ENCODE results near the gene CTAG1A. TPM values are rescaled to one million over a fixed set of nuclear protein-coding genes. Genes with fewer than 3 reads are reported as not detected.
"Not testable (repeated sequence)": the region's sequence is repeated elsewhere in the genome, so short reads cannot be mapped to it uniquely, and the experiment has no call there.

Gene CTAG1A
- total and polyA plus RNA-seq, 5 donors: not detected

DNA sequence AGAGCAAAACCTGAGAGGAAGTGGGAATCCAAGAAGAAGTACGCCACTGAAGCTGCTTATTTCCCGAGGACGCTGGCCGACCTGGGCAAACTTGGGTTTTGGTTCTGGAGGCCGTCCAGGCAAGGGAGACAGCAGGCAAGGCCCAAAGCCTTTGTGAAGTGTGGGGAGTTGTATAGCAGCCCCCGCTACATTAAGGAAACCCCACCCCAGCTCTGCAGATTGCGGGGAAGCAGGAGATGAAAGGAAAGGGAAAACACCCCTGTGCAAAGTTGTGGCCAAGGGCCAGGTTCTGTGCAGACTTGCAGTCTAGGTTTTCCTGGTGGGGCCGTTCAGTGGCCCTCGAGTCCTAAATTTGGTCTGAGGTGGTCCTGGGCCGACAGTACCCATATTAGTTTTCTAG is 11.9 kb upstream of the CTAG1A start:
- DNase-seq; H3K27me3 ChIP-seq (ENCODE audit: control insufficient read depth, insufficient read depth); H3K9me3 ChIP-seq (ENCODE audit: control insufficient read depth, low read length); H3K4me1 ChIP-seq (ENCODE audit: control insufficient read depth, insufficient read depth, low read length); intact Hi-C loops (cut with DNase I); H3K4me3 ChIP-seq (ENCODE audit: low read length); H3K27ac ChIP-seq (ENCODE audit: low read length): not testable (repeated sequence)
- WGBS: no CpG with 5 or more reads among the region's 10 CpGs
- ATAC-seq: peak in 1 of 2 donors; percentile 56

DNA sequence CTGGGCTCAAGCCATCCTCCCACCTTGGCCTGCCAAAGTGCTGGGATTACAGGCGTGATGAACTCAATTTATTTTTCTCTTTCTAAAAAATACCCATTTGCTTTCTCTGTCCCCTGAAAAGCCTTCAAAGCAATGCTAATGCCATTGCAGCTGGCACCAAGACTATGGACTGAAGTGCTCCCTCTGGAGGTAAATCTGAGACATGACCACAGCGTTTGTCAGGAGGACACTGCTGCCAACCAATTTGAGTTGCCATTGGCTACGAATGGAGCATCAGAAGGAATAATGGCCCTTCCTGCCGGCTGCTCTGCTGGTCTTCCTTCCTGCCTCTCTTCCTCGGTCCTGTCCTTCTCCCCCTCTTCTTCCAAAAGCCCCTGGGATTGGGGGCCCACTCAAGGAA is 9.9 kb upstream of the CTAG1A start:
- H3K27ac ChIP-seq (ENCODE audit: low read length); H3K27me3 ChIP-seq (ENCODE audit: control insufficient read depth, insufficient read depth); H3K4me3 ChIP-seq (ENCODE audit: low read length); intact Hi-C loops (cut with DNase I); DNase-seq; H3K9me3 ChIP-seq (ENCODE audit: control insufficient read depth, low read length); H3K4me1 ChIP-seq (ENCODE audit: control insufficient read depth, insufficient read depth, low read length): not testable (repeated sequence)
- ATAC-seq: peak; percentile 38 to 53
- no CpG with 5 or more reads among the region's 5 CpGs for WGBS

DNA sequence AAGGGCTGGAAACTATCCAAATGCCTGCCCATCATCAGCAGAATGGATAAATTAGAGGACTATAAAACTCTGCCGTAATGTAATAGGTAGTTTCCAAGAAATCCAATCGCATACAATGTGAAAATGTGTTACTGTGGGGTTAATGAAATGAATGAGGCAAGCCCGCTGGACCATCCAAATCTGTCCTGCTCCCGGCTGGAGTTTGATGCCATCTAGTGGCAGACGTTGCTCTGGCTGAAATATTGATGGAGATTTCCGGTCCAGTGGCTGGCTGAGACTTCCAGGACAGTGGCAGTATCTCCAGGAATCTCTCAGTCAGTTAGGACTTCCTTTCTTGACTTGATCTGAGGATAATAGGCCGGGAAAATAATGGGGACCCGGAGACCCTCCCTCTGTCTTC is 1.9 kb upstream of the CTAG1A start:
- H3K27me3 ChIP-seq (ENCODE audit: control insufficient read depth, insufficient read depth); H3K4me3 ChIP-seq (ENCODE audit: low read length); H3K9me3 ChIP-seq (ENCODE audit: control insufficient read depth, low read length); DNase-seq; H3K4me1 ChIP-seq (ENCODE audit: control insufficient read depth, insufficient read depth, low read length); H3K27ac ChIP-seq (ENCODE audit: low read length); intact Hi-C loops (cut with DNase I): not testable (repeated sequence)
- ATAC-seq: peak; percentile 41 to 42
- WGBS: no CpG with 5 or more reads among the region's 8 CpGs

DNA sequence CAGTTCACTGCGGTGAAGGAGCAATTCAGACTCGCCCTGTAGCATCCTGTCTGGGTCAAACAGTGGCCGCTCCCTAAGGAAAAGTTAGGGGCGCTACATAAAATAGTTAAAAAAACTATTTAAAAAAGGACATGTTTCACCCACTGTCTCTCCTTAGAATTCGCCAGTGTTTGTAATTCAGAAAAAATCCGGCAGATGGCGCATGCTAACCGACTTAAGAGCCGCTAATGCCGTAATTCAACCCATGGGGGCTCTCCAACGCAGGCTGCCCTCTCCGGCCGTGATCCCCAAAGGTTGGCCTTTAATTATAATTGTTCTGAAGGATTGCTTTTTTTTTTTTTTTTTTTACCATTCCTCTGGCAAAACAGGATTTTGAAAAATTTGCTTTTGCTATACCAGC is 5.5 kb downstream of the CTAG1A start:
- intact Hi-C loops (cut with DNase I); ATAC-seq; H3K4me1 ChIP-seq (ENCODE audit: control insufficient read depth, insufficient read depth, low read length); H3K4me3 ChIP-seq (ENCODE audit: low read length); H3K27me3 ChIP-seq (ENCODE audit: control insufficient read depth, insufficient read depth); H3K27ac ChIP-seq (ENCODE audit: low read length); H3K9me3 ChIP-seq (ENCODE audit: control insufficient read depth, low read length); DNase-seq: not testable (repeated sequence)
- WGBS: no CpG with 5 or more reads among the region's 13 CpGs

DNA sequence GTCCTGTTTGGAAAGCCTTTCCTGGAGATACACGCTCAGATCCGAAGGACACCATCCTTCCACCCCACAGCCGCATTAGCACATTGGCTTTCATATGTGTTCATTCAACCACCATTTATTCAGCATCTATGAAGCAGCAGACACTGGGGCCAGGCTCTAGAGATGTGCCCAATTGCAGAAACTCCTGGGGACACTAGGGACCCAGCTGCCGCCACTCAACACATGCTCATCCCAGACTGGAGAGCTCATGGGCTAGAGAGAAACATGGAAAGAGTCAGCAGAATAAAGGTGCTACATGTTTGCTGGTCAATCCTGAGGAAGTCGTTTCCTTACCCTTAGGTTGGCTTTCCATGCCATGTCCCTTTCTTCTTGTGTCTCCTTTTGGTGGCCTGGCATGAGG is 7.6 kb downstream of the CTAG1A start:
- Histone ChIP-seq H3K4me1 (ENCODE audit: control insufficient read depth, insufficient read depth, low read length) (no peaks in the 10 kb centered on the region), H3K9me3 (ENCODE audit: control insufficient read depth, low read length) (no peaks in the 10 kb centered on the region), H3K27ac (ENCODE audit: low read length) (no peak overlapping the region), H3K4me3 (ENCODE audit: low read length) (no peak overlapping the region), H3K27me3 (ENCODE audit: control insufficient read depth, insufficient read depth) (no peaks in the 10 kb centered on the region)
- 89% methylated on average over 5 of the region's 5 CpGs for WGBS
- intact Hi-C loops (cut with DNase I): no loop called here
- ATAC-seq: no peak
- no peak for DNase-seq

DNA sequence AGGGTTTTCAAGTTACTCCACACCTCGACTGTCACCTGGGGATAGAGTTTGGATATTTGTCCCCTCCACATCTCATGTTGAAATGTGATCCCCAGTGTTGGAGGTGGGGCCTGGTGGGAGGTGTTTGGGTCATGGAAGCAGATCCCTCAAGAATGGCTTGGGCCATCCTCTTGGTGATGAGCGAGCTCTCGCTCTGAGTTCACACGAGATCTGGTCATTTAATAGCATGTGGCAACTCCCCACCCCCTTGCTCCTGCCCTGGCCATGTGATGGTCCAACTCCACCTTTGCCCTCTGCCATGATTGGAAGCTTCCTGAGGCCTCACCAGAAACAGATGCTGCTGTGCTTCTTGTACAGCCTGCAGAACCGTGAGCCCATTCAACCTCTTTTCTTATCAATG is 8.3 kb downstream of the CTAG1A start:
- Histone ChIP-seq H3K4me3 (ENCODE audit: low read length) (no peak overlapping the region), H3K4me1 (ENCODE audit: control insufficient read depth, insufficient read depth, low read length) (no peaks in the 10 kb centered on the region), H3K9me3 (ENCODE audit: control insufficient read depth, low read length) (no peaks in the 10 kb centered on the region), H3K27me3 (ENCODE audit: control insufficient read depth, insufficient read depth) (no peaks in the 10 kb centered on the region), H3K27ac (ENCODE audit: low read length) (no peak overlapping the region)
- WGBS: 87% methylated on average over 5 of the region's 5 CpGs
- DNase-seq (no peak), ATAC-seq (no peak)
- intact Hi-C loops (cut with DNase I): no loop called here

DNA sequence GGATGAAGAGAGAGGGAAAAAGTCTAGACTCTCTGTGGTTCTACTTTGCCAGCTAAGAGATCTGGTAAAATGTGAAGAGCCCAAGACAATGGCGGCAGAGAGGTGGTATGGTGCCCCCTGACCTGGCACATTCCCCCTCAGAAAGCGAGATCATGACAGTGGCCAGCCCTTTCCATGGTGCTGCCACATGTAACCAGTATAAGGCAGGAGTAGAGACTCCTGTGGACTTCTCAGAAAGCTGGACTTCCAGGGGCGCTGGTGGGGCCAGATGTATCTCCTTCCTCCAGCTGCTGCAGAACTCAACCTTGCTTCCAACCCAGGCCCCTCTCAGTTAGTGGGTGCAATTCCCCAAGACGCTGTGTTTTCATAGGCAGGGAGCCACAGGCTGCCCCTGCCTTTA is 9.6 kb downstream of the CTAG1A start:
- H3K27me3 ChIP-seq (ENCODE audit: control insufficient read depth, insufficient read depth): no peaks in the 10 kb centered on the region
- H3K4me3 ChIP-seq (ENCODE audit: low read length): no peak overlapping the region
- intact Hi-C loops (cut with DNase I): no loop called here
- no peak overlapping the region for H3K27ac ChIP-seq (ENCODE audit: low read length)
- 91% methylated on average over 4 of the region's 4 CpGs for WGBS
- no peaks in the 10 kb centered on the region for H3K9me3 ChIP-seq (ENCODE audit: control insufficient read depth, low read length)
- no peaks in the 10 kb centered on the region for H3K4me1 ChIP-seq (ENCODE audit: control insufficient read depth, insufficient read depth, low read length)
- DNase-seq (no peak), ATAC-seq (no peak)

DNA sequence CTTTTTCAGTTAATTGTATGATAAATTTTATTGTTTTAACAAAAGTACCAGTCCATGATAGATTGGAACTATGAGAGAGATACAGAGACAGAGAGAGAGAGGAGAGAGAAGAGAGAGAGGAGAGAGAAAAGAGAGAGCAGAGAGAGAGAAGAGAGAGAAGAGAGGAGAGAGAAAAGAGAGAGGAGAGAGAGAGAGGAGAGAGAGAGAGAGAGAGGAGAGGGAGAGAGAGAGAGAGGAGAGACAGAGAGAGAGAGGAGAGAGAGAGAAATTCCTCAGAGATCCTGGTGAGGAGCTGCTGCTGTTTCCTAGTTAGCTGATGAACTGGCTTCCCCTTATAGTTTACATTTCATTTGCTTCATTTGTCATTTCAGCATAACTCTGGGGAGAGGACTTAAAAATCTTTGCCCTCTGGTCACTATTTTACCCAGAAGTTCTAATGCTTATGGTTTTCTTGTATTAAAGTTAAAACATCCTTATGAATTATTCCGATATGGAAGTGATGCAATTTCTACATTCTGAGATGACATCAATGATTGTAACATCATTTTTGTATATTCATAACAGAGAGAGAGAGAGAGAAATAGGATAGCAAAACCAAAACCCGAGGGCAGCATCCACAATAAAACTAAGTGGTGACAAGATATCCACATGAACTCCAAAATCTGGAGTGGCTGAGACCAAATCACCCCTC is 10.8 kb downstream of the CTAG1A start:
- 70% methylated on average over 2 of the region's 2 CpGs for WGBS

DNA sequence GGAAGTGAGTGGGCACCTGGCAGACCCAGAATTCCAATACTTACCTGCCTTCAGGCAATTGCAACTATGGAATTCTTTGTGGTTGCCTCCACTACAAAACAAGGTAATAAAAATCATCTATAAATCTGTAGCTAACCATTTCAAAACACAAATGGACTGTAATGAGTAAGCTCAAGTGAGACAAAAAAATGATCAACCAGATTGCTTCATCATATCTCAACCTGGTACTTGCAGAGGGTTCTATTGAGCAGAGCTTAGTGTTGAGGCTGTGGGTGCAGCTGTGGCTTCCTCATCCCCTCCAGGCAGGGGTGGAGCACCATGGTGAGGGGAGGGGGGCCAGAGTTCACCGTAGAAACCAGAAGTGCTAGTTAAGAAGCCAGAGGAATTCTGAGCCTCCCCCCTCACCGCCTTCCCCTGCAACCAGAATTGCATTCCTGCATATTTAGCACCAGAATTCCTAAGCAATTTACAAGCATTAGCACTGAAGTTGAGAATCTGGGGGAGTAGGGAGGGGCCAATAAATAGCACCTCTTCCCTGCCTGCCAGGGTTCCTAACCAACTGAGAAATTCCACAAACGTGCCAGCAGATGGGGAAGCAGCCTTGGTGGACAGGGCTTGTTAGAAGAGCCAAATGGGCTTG is 11.5 kb downstream of the CTAG1A start:
- no peak overlapping the region for H3K27ac ChIP-seq (ENCODE audit: low read length)
- no peaks in the 10 kb centered on the region for H3K27me3 ChIP-seq (ENCODE audit: control insufficient read depth, insufficient read depth)
- H3K4me3 ChIP-seq (ENCODE audit: low read length): no peak overlapping the region
- intact Hi-C loops (cut with DNase I): no loop called here
- DNase-seq (no peak), ATAC-seq (no peak)
- no peaks in the 10 kb centered on the region for H3K4me1 ChIP-seq (ENCODE audit: control insufficient read depth, insufficient read depth, low read length)
- H3K9me3 ChIP-seq (ENCODE audit: control insufficient read depth, low read length): no peaks in the 10 kb centered on the region
- WGBS: 5% methylated on average over 3 of the region's 3 CpGs

More for the DNA sequence above, 10.8 kb downstream of the CTAG1A start:
- Histone ChIP-seq H3K9me3 (ENCODE audit: control insufficient read depth, low read length) (no peaks in the 10 kb centered on the region), H3K27ac (ENCODE audit: low read length) (no peak overlapping the region), H3K4me1 (ENCODE audit: control insufficient read depth, insufficient read depth, low read length) (no peaks in the 10 kb centered on the region), H3K27me3 (ENCODE audit: control insufficient read depth, insufficient read depth) (no peaks in the 10 kb centered on the region), H3K4me3 (ENCODE audit: low read length) (no peak overlapping the region)
- ATAC-seq (no peak), DNase-seq (no peak)
- intact Hi-C loops (cut with DNase I): no loop called here

DNA sequence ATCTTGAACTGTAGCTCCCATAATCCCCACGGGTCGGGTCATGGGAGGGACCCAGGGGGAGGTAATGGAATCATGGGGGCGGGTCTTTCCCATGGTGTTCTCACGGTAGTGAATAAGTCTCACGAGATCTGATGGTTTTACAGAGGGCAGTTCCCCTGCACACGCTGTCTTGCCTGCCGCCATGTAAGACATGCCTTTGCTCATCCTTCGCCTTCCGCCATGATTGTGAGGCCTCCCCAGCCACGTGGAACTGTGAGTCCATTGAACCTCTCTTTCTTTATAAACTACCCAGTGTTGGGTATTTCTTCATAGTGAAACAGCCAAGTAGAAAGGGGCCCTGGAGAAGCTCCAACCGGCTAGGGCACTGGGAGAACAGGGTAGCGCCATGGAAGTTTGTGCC is 12.3 kb downstream of the CTAG1A start:
- ATAC-seq: no peak
- no peaks in the 10 kb centered on the region for H3K27me3 ChIP-seq (ENCODE audit: control insufficient read depth, insufficient read depth)
- no peaks in the 10 kb centered on the region for H3K4me1 ChIP-seq (ENCODE audit: control insufficient read depth, insufficient read depth, low read length)
- H3K4me3 ChIP-seq (ENCODE audit: low read length): no peak overlapping the region
- H3K27ac ChIP-seq (ENCODE audit: low read length): no peak overlapping the region
- 91% methylated on average over 12 of the region's 12 CpGs for WGBS
- intact Hi-C loops (cut with DNase I): no loop called here
- H3K9me3 ChIP-seq (ENCODE audit: control insufficient read depth, low read length): no peaks in the 10 kb centered on the region
- no peak for DNase-seq

DNA sequence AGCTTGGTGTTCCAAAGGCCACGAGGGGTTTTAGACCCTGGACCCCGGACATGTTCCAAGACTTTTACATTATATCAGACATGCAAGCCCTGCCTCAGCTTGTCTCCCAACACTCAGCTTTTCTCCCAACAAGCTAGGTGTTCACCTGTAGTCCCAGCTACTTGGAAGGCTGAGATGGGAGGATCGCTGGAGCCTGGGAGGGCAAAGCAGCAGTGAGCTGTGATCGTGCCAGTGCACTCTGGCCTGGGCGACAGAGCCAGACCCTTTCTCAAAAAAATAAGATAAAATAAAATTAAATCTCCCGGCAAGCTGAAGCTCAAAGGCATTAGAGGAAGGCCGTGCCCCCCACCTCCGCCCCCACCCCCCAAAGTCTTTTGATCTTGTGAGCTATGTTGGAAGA is 13.7 kb downstream of the CTAG1A start:
- DNase-seq (no peak), ATAC-seq (no peak)
- Histone ChIP-seq H3K27me3 (ENCODE audit: control insufficient read depth, insufficient read depth) (no peaks in the 10 kb centered on the region), H3K27ac (ENCODE audit: low read length) (no peak overlapping the region), H3K4me1 (ENCODE audit: control insufficient read depth, insufficient read depth, low read length) (no peaks in the 10 kb centered on the region), H3K9me3 (ENCODE audit: control insufficient read depth, low read length) (no peaks in the 10 kb centered on the region), H3K4me3 (ENCODE audit: low read length) (no peak overlapping the region)
- intact Hi-C loops (cut with DNase I): no loop called here
- 90% methylated on average over 8 of the region's 8 CpGs for WGBS

Measured in right cardiac atrium (tissue), 5 donors.